GM18907 (cell line): Measurements from ENCODE around the gene SNRK.

Source experiments
- ATAC-seq: cut with Tn5 transposase; IDR thresholded peaks from one replicate; pipeline ENCODE4 v1.9.1; 2021; ENCODE audit warnings: mild to moderate bottlenecking, moderate library complexity; ENCODE audit not compliant: unreplicated experiment

The SNRK gene

DNA sequence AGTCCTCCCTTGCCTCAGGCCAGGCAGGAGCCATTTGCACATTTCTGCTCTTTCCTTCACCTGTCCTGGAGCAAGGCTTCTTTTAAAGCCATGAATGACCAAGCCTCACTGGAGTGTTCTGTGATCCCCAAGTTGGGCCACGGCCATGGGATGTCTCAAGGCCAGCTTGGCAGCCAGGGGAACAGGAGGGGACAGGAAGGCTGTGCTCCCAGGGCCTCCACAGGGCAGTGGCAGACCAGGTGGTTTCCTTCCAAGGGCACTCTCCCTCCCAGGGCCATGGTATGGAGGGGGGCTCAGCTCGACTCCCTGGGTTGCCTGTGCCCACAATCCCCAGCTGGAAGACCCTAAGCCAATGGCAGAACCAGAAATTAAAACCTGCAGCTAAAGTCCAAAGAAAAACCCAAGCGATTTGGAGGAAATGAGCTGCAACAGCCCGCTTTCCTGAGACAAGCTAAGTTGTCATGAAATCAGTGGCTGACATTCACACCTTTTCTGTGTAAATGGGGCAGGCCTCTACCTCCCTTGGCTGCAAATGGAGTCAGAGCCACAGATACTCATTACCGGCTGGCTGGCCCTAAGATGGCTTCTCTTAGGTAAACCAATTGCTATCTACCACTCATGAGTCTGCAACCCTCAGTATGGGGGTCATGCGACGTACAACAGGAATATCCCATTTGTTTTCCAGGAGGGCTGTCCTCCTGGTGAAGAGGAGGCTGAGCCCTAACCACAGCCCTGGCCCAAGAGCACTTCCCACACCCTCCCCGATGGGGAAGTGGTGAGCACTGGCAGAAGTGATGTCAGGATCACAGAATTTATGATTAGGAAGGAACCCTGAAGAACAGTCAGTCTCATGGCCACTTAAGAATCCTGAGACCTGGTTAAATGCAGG is 83.3 kb downstream of the SNRK start:
- ATAC-seq: no peak

DNA sequence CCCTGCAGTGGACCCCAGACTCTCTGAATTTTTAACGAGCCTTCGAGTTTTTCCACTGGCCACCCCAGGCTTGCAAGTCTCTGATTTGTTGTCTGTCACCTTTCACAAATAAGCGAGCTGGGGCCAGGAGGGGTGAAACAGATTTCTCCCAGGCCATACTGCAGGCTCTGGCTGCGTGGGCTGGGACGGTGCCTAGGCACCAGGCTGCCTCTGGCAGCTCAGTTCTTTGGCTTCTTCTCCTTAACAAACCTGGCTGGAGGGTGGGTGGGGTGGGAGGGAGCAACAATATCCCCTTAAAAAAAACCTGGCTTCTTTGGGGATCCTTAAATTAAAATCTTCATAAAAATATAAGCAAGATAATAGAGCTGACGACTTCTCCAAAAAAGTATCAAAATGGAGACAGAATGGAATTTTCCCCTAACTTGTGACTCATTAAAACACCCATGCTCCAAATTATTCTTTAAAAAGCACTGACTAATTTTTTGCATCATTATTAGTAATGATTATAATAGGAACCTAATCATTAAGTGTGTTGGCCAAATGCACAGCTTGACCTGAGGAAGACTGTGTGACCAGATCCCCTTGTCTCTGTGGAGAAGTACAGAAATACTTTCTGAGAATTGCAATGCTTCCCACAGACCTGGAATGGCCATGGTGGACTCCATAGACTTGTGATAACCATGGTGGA is 84.1 kb downstream of the SNRK start:
- ATAC-seq: no peak

DNA sequence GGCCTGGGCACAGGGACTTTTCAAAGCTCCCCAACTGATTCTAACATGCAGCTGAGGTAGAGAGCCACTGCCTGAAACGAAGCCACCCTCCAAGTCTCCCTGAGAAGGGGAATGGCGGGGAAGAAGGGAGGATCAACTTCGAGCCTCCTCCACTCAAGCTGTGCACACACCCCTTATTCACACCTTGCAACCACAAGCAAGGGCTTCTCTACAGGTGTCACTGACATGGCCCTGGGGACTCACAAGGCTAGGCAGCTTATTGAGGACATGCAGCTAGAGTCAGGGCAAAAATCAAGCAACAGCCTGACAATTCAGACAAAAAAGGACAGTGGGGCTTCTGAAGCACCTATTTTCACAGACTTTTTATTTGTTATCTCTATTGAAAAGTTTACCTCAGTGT is 85.2 kb downstream of the SNRK start:
- no peak for ATAC-seq

DNA sequence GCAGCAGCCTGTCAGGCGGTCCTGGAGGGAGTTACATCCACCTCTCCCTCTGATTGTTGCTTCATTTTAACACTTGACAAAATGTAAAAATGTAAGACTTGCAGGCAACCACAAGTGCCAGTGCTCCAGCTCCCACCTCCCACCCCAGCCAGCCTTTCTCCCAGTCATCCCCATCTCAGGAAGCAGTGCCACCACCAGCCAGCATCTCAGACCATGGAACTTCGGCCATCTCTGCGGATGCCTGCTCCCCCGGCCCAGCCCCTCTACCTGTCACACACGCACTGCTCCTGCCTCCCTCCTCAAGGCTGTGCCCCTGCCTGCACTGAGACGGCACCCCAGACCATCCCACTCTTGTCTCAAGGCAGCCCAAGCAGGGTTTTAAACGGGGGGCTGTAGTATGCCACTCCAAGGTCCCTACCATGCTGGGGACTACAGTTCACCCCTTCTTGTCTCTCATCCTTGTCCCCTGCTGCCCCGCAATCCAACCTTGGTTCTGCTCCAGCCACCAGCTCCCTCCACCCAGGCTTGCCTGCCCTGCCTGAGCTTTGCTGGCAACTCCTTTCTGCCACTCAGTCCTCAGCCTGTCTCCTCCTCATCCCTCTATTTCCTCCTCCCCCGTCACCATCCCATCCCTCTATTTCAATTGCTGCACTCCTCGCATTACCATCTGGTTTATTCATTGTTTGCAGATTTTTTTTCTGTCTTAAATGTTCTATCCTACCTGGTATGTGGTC is 85.8 kb downstream of the SNRK start:
- no peak for ATAC-seq

DNA sequence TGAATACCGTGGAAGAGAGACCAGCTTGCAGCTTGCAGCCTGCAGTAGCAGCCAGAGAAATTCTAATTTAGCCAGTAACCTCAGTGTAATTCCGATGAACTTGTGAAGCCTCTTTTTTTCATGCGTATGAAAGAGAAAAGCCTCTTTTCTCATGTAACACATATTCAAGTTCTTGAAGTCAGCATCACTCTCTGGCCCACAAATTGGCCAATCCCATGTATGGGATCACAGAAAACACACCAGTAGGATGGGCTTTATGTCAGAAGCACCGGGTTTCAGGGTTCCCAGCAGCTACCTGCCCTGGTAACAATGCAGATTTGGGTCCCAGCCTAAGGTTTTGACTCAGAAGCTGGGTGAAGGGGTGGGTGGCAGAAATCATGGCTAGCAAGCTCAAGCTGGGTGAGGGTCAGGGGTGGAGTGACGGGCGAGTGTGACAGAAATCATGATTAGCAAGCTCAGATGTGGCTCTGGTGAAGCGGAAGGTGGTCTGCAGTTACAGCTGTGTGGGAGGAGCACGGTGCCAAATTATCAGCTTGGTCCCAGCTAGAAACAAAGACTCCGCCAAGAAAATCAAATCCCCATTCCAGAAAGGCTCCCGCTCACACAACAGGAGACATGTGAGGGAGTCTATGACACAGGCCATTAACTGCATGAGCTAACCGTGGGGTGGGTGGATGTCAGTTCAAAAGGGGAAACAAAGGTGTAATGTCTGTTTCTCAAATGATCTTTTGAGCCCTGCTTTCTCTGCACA is 86.6 kb downstream of the SNRK start:
- no peak for ATAC-seq

DNA sequence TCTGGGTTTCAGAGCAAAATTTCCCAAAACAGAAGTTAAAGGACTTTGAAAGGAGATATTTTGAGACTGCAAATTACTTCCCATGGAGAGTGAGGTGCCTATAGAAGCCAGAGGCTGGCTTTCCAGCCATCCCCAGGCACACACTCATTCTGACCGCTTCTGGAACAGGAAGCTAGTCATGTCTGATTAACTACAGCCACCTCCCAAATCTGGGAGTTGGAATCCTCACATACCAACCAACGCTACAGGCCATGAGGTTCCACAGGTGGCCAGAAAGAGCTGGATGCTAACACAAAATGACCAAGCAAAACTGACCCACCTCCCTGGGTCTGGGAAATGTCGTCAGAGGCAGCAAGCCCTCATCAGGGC is 87.2 kb downstream of the SNRK start:
- no peak for ATAC-seq

DNA sequence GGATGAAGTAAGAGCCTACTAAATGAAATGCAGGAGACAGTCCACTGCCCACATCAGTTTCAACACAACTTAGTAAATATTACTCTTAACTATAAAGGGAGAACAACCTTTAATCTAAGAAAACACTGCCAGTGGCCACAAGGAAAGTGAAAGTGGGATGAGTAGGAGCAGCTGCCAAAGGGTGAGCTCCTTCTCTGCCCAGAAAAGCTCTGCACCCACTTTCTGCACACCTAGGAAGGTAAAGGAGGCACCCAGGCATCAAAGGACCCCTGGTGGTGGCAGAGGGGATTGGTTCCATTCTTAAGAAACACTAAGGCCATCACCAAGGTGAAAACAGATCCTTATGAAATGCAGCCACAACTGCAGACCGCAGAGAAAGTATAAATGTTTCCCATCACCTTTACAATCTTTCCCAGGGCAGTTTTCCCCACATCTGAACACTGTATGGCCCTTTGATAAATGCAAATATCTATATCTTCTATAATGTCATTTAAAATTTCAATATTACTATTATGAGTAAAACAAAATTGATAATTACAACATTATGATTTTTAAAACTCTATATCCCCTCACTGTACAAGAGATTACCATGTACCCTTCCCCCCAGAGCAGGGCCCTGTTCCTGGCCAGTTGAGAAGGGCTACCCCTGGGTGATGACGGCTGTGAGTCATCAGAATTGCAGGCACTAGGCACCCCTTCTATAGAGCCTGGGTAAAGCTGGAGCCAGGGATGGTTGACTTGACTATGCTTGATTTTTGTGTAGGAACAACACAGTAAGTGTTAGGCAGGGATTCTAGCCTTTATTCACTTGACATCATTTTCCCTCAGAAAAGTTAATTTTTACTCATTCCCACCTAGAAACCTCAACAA is 92.0 kb downstream of the SNRK start:
- peak; percentile 63 for ATAC-seq

DNA sequence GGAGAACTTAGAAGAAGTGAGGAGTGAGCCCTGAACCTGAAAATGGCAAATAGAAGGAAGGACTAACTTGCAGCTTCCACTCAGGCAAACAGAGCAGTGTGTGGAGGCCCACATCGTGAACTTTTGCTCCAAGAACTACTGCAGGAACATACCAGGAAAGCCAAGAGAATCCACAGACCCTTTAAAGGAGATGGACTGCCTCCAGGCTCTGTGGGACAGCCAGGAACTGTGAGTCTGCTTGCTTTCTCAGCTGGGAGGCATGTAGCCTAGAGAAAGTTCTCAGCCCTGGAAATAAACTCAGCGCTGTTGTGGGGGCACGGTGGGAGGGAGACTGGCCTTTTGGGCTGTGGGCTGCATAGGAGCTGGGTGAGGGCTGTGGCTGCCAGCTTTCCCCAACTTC is 93.0 kb downstream of the SNRK start:
- no peak for ATAC-seq

DNA sequence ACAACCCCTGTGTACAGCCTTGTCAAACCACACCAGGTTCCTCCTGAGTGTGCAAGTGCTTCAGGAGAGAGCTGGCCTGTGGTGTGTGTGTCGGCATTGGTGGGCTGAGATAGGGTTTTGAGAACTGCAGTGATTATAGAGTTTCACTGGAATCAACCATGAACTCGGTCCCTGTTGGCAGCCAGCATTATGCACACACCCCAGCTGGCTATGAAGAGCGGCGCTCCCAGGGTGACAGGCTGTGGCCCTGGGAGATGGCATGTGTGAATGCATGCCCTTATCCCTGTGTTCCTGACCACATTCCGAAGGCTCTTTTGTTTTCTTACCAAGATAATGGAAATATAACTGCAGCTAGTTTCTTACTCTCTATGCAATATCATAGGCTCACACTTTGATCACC is 101.8 kb downstream of the SNRK start:
- ATAC-seq: no peak

DNA sequence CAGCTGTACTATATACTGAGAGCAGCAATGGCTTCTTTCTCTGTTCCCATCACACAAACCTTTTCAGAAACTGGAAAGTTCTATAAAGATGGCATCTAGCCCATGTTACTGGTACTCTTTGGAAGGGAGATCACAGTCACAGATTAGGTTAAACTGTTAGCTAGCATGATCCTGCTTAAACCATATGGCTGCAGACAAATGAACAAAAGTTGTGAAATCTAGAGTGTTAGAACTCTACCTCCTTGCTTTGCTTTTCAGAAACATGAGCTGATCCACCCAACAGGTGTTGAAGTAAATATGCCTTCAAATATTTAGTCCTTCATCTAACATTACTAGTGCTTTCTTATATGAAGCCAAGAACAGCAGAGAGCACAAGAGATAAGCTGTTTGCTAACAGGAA is 102.6 kb downstream of the SNRK start:
- ATAC-seq: no peak

DNA sequence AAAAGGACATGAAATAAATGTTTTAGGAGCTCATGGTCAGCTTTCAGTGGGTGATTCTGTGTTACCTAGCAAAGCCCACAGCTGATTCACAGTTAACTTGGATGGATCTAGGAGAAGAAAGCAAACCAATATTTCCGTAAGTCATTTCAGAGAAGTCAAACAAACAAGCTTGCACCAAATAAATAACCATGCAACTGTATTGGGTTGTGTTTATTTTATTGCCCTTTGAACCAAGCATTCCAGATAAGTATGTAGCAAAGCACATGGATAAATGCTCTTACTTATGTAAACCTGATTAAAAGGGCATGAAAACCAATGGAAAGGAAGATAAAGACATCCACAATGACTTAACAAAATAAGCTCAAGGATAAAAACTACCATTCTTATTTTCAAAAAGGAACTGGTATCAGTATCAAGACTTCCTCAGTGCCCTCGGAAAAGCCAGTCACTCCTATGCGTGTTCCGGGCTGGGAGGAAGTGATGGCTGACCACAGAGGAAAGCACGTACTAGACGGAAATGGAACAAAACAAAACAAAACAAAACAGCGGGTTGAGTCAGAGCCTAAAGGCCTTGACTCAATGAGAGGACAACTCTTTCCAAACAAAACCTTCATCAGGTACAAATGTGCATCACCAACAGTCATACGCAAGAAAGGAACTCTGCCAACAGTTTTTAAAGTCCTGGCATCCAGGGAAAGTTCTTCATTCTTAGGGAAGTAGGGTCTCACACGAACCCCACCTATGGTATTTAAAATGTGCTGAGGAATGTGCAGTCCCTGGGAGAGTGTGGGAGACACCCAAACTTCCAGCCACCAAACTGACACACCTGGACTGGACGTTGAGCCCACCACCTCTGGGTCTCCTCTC is 103.3 kb downstream of the SNRK start:
- ATAC-seq: peak; percentile 55

DNA sequence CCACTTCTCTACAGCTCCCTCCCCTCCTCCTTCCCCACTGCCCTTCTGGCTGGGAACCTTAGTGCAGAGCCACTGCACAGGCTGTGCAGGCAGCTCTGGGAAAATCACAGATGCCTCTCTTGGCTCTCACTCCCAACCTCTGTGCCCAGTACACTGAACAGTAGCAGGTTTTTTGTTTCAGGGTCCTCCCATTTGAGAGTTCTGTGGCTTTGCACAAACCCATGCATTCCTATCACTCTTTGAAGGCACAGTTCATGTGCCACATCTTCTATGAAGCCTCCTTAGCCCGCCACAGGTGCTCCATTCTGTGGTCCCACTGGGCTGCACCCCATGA is 103.9 kb downstream of the SNRK start:
- ATAC-seq: no peak

DNA sequence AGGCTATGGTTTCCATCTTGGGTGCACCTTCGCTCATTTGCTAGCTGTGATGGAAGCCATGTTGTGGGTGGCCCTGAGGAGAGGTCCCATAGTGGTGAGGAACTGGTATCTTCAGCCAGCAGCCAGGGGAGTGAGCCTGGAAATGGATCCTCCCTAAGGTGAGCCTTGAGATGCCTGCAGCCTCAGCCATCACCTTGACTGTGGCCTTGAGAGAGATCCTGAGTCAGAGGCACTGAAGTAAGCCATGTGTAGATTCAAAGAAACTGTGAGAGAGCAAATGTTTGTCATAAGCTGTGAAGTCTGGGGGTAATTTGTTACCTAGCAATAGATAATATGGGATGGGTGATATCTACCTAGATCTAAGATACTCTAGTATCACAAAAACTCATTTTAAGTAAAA is 105.3 kb downstream of the SNRK start:
- ATAC-seq: no peak

DNA sequence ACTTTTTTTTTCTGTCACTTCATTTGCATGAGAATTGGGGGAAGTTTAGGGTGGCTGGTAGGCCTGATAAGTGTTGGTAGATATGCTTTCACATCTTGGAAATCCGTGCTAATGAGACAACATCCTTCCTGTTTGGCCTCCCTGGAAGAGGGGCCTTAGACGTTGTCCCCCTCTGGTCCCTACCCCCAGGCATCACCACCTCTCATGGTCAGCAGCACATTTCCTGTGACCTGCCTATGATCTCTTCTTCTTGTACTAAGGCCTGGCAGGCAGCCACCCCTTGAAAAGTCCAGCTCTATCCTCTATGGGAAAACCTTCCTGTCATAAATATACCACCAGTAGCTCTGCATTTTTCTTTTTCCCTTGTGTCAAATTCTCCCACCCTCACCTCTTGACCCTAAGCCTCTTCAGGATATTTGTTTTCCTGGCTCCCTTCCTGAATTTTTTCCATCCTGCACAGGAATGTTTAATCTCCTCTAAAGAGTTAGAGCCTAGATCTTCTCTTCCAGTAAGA is 107.8 kb downstream of the SNRK start:
- no peak for ATAC-seq

DNA sequence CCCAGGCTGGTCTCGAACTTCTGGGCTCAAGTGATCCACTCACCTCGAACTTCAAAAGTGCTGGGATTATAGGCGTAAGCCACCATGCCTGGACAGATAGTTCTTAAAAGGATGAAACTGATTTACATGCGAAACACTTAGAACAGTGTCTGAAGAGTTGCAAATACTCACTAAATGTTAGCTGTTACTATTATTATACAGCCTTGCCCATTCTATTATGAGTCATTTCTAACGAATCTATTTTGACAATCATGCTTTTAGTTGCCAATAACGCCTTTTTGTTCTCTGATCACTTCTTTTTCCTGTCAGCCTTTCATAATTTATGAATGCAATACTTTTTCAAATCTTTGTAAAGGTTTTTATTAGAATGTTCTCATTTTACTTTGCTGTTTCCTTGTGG is 112.7 kb downstream of the SNRK start:
- no peak for ATAC-seq

DNA sequence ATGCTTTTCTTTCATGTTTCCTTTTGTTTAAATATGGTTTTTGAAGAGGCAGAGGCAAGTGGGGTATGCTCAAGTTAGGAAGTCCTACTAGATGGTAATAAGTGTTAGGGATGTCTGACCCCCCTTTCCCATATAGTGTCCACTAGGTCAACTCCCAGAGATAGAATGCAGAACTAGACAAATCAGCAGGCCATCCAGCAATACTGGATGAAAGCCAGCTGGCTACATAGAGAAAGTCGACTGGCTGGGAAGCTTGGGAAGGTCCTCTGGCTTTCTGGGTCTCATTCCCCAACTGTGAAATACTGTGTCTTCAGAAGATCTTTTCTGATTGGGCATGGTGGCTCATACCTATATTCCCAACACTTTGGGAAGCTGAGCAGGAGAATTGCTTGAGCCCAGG is 113.8 kb downstream of the SNRK start:
- ATAC-seq: no peak
